Esophagus muscularis mucosa (tissue), 4 donors: ENCODE results near the gene TAPT1. TPM values are rescaled to one million over a fixed set of nuclear protein-coding genes. Genes with fewer than 3 reads are reported as not detected.

Experiments
- DNase-seq: peaks from one replicate; pipeline ENCODE4 v3.0.0-alpha.2; 2017; ENCODE audit errors: extremely low spot score
- H3K27ac ChIP-seq, 4 donors: fragments of 200-600 bp; sonication (generic); replicated peaks in 1 of 4; 1 replicate in 3 of 4; 2 replicates in 1 of 4; pipeline ENCODE4 v1.5.1; 2016 to 2019; ENCODE audit warnings: mild to moderate bottlenecking in 1 of 4
- H3K27me3 ChIP-seq, 4 donors: fragments of 200-600 bp; sonication (generic); one replicate each; pipeline versions ENCODE4 v1.5.1 to v1.6.0; 2016 to 2019
- H3K36me3 ChIP-seq, 4 donors: fragments of 200-600 bp; sonication (generic); one replicate each; pipeline ENCODE4 v1.5.1; 2016 to 2019
- H3K4me1 ChIP-seq, 4 donors: fragments of 200-600 bp; sonication (generic); one replicate each; pipeline ENCODE4 v1.5.1; 2016 to 2019
- H3K4me3 ChIP-seq, 4 donors: fragments of 200-600 bp; sonication (generic); 1 replicate in 2 of 4; 2 replicates in 2 of 4; pipeline ENCODE4 v1.5.1; 2016 to 2019; ENCODE audit warnings: mild to moderate bottlenecking in 4 of 4, moderate library complexity in 1 of 4
- H3K9me3 ChIP-seq, 4 donors: fragments of 200-600 bp; sonication (generic); 1 replicate in 3 of 4; 2 replicates in 1 of 4; pipeline ENCODE4 v1.5.1; 2016 to 2019
- EP300 ChIP-seq: sonication (generic); formaldehyde crosslinking; IDR thresholded peaks from one replicate; pipeline ENCODE4 v1.6.1; 2017; ENCODE audit warnings: antibody characterized with exemption
- POLR2A ChIP-seq: fragments of 450-650 bp; IDR thresholded peaks from one replicate; pipeline ENCODE4 v1.6.1; 2017; ENCODE audit warnings: antibody characterized with exemption, moderate library complexity, mild to moderate bottlenecking, low read depth
- POLR2AphosphoS5 ChIP-seq, 2 donors: sonication (generic); formaldehyde crosslinking; IDR thresholded peaks; one replicate each; pipeline ENCODE4 v1.6.1; 2017; ENCODE audit warnings: antibody characterized with exemption in 2 of 2
- WGBS: methylation state at CpG from one replicate; pipeline ENCODE4 v1.1.5; 2018; 5-methylcytosine and 5-hydroxymethylcytosine counted together
- intact Hi-C: fragments of 100-400 bp; cut with DNase I; formaldehyde crosslinking; loops from one replicate; pipeline ENCODE4 v1.15.1; 2023
- total RNA-seq, 4 donors: library from RNA; depleted of rRNA; stranded (reverse); fragments of >200 nt; gene quantifications; one replicate each; pipeline versions ENCODE4 v1.1.0 to v1.2.1, GENCODE V29; 2016
- TF ChIP-seq, protein P1 (sequence below), 3 experiments: fragments of 200-600 bp in 2 of 3; fragments of 450-650 bp in 1 of 3; sonication (generic) in 2 of 3; IDR thresholded peaks; one replicate each; pipeline ENCODE4 v1.5.1; 2017 to 2019; ENCODE audit warnings: antibody characterized with exemption in 3 of 3, mild to moderate bottlenecking in 2 of 3, moderate library complexity in 1 of 3

Gene TAPT1
- total RNA-seq, 4 donors from 2014 or later = 18.1 to 27.4 (median 21.6) TPM

DNA sequence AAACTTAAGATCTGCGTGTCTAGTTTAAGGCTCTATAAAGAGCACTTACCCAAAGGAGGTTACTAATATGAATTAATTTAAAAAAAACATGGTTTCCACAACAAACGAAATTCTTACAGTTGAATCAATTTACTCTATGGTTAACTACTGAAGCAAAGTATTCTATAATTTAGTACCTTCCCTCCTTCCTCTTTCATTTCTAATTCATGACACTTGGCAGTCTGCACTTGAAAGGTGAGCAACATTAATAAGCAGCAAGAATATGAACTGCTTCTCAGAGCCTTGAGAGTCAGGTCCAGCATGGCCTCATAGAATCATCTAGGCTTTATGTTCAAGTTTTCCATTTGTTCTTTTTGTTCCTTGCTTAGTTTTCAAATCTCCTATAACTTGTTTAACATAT lies 42.7 kb downstream of the TAPT1 start:
- H3K27ac ChIP-seq = no peak overlapping the region
- DNase-seq = no peak
- H3K4me3 ChIP-seq = no peak overlapping the region
- 83% methylated on average over 2 of the region's 2 CpGs for WGBS
- no peaks in the 10 kb centered on the region for H3K27me3 ChIP-seq
- H3K9me3 ChIP-seq = no peaks in the 10 kb centered on the region
- H3K36me3 ChIP-seq = peaks cover 13 to 67% (median 38%) of the 10 kb centered on the region in 4 donors
- intact Hi-C loops = no loop called here
- H3K4me1 ChIP-seq = no peaks in the 10 kb centered on the region
- TF ChIP-seq, protein P1, sequence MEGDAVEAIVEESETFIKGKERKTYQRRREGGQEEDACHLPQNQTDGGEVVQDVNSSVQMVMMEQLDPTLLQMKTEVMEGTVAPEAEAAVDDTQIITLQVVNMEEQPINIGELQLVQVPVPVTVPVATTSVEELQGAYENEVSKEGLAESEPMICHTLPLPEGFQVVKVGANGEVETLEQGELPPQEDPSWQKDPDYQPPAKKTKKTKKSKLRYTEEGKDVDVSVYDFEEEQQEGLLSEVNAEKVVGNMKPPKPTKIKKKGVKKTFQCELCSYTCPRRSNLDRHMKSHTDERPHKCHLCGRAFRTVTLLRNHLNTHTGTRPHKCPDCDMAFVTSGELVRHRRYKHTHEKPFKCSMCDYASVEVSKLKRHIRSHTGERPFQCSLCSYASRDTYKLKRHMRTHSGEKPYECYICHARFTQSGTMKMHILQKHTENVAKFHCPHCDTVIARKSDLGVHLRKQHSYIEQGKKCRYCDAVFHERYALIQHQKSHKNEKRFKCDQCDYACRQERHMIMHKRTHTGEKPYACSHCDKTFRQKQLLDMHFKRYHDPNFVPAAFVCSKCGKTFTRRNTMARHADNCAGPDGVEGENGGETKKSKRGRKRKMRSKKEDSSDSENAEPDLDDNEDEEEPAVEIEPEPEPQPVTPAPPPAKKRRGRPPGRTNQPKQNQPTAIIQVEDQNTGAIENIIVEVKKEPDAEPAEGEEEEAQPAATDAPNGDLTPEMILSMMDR (IDR thresholded peaks at IDR 0.05) = no peak
- TF ChIP-seq POLR2AphosphoS5 (IDR thresholded peaks at IDR 0.05) = no peak
- TF ChIP-seq EP300 = no peak
- TF ChIP-seq POLR2A = no peak

DNA sequence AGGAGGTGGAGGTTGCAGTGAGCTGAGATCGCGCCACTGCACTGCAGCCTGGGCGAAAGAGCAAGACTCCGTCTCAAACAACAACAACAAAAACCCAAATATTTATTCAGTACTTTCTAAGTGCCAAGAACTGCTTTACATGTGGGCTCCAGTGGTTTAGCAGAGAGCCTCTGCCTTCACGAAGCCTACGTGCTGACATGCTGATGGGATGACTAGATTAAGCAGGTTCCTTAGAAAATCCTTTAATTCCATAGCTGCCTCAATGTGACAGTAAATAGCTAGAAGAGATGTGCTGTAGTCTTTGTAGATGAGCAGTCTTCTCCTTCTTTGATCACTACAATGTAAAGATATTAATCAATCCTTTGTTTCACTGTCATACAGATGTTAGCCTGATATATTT lies 49.6 kb downstream of the TAPT1 start:
- H3K4me3 ChIP-seq = no peak overlapping the region
- TF ChIP-seq EP300 (no peak), POLR2AphosphoS5 (IDR thresholded peaks at IDR 0.05) (no peak), POLR2A (no peak)
- TF ChIP-seq, protein P1 (IDR thresholded peaks at IDR 0.05) = no peak
- DNase-seq = no peak
- H3K27me3 ChIP-seq = no peaks in the 10 kb centered on the region
- no peaks in the 10 kb centered on the region for H3K4me1 ChIP-seq
- H3K9me3 ChIP-seq = no peaks in the 10 kb centered on the region
- peaks cover 15 to 85% (median 39%) of the 10 kb centered on the region in 4 donors for H3K36me3 ChIP-seq
- no peak overlapping the region for H3K27ac ChIP-seq
- WGBS = 89% methylated on average over 6 of the region's 6 CpGs
- intact Hi-C loops = no loop called here

DNA sequence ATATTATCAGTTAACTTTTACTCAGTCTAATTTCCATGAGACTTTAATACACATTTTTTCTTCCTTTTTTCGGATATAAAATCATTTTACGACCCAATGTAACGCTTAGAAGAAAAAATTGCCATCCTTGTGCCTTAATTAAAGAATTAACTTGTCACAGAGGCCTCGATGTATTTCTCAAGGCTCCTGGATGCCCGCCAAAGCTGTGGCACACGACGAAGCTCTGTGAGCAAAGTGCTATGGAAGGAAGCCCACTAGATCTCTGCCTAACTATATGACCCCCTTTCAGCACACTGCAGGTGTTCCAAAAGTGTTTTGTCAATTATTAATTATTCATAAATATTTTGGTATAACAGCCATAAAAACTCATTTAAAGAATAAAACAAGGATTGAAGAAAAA lies 54.4 kb downstream of the TAPT1 start:
- TF ChIP-seq POLR2AphosphoS5 (IDR thresholded peaks at IDR 0.05) (no peak), POLR2A (no peak), EP300 (no peak)
- TF ChIP-seq, protein P1 (IDR thresholded peaks at IDR 0.05) = no peak
- WGBS = 82% methylated on average over 7 of the region's 7 CpGs
- H3K4me3 ChIP-seq = no peak overlapping the region
- H3K4me1 ChIP-seq = no peaks in the 10 kb centered on the region
- no peak for DNase-seq
- intact Hi-C loops = no loop called here
- H3K27ac ChIP-seq = no peak overlapping the region
- no peaks in the 10 kb centered on the region for H3K27me3 ChIP-seq
- no peaks in the 10 kb centered on the region for H3K9me3 ChIP-seq
- peaks cover 17 to 94% (median 55%) of the 10 kb centered on the region in 4 donors for H3K36me3 ChIP-seq

DNA sequence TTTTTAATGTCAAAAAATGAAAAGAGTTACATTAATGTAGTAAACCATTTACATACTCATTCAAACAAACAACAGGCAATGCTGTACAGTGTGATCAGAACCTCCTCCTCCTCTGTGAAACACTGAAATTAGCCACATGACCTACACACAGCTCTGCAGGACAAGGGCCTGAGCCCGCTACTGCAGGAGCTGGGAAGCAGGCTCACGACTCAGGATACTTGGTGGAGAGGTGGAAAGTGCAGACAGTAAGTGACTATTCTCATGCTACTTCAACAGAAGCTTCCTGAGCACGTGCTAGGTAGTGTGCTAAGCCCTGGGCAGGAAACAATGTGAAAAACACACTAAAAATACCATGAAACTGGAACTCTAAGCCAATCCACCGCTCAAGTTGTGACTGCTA lies 56.8 kb downstream of the TAPT1 start:
- no peak overlapping the region for H3K27ac ChIP-seq
- H3K4me1 ChIP-seq = no peaks in the 10 kb centered on the region
- no peak overlapping the region for H3K4me3 ChIP-seq
- no peaks in the 10 kb centered on the region for H3K27me3 ChIP-seq
- peaks cover 30 to 95% (median 66%) of the 10 kb centered on the region in 4 donors for H3K36me3 ChIP-seq
- no peaks in the 10 kb centered on the region for H3K9me3 ChIP-seq
- TF ChIP-seq, protein P1 (IDR thresholded peaks at IDR 0.05) = no peak
- TF ChIP-seq POLR2AphosphoS5 (IDR thresholded peaks at IDR 0.05) (no peak), POLR2A (no peak), EP300 (no peak)
- 81% methylated on average over 4 of the region's 4 CpGs for WGBS
- DNase-seq = no peak
- intact Hi-C loops = no loop called here

DNA sequence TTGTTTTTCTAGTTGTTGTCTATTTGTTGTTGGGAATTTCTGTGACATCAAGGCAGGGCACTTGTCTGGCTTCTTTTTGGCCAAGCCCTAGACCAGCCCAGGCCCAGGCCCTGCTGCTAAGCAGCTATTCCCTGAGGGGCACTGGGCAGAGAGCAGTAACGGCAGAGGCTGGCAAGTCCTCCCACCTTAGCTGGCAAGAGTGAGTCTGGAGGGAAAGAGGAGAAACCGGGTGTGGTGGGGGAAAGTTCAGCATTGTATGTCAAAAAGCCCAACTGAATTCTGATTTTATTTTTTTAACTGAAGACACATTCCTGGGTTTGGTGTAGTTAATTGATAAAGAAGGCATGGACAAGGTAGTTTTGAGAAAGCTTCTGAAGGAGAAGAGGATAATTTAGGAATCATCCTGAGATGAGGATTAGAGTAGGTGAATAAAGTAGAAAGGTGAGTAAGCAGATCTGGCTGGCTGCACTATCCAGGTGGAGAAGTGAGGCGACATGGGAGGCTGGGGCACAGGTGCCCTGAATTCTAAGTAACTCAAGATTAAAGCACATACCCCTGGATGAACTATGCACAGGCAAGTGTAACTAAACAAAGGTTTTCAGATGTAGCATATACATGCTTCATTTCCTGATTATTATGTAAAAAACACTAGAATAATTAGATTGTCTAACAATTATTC lies 57.4 kb downstream of the TAPT1 start:
- TF ChIP-seq POLR2AphosphoS5 (IDR thresholded peaks at IDR 0.05) = no peak
- no peak for TF ChIP-seq EP300
- no peak for TF ChIP-seq POLR2A
- TF ChIP-seq, protein P1 (IDR thresholded peaks at IDR 0.05) = no peak
- intact Hi-C loops = no loop called here
- DNase-seq = no peak
- Histone ChIP-seq H3K9me3 (no peaks in the 10 kb centered on the region), H3K4me1 (no peaks in the 10 kb centered on the region), H3K4me3 (no peak overlapping the region), H3K27me3 (no peaks in the 10 kb centered on the region), H3K36me3 (peaks cover 36 to 95% (median 68%) of the 10 kb centered on the region in 4 donors), H3K27ac (no peak overlapping the region)
- 87% methylated on average over 3 of the region's 3 CpGs for WGBS
